Esophagus squamous epithelium (tissue), 5 donors: ENCODE measurements around the gene TUBA4B. TPM values are rescaled to one million over a fixed set of nuclear protein-coding genes. Genes with fewer than 3 reads are reported as not detected.
A peak's percentile ranks its signal among the peaks of the same experiment; 100 is the strongest.

Source experiments
- DNase-seq: peaks from one replicate; lab custom pipeline; 2025; lab: John Stamatoyannopoulos, UW
- H3K27ac ChIP-seq, 4 donors: fragments of 200-600 bp; sonication (generic); one replicate each; pipeline ENCODE4 v1.5.1; 2016 to 2019; ENCODE audit warnings: mild to moderate bottlenecking in 1 of 4
- H3K27me3 ChIP-seq, 4 donors: fragments of 200-600 bp; sonication (generic); 1 replicate in 3 of 4; 2 replicates in 1 of 4; pipeline versions ENCODE4 v1.5.1 to v1.6.0; 2017 to 2021; ENCODE audit warnings: antibody characterized with exemption in 1 of 4
- H3K36me3 ChIP-seq, 3 donors: fragments of 200-600 bp; sonication (generic); one replicate each; pipeline ENCODE4 v1.5.1; 2016 to 2019
- H3K4me1 ChIP-seq, 3 donors: fragments of 200-600 bp; sonication (generic); one replicate each; pipeline ENCODE4 v1.5.1; 2017 to 2019
- H3K4me3 ChIP-seq, 4 donors: fragments of 200-600 bp; sonication (generic); 1 replicate in 3 of 4; 2 replicates in 1 of 4; pipeline ENCODE4 v1.5.1; 2016 to 2019; ENCODE audit warnings: mild to moderate bottlenecking in 2 of 4, moderate library complexity in 1 of 4
- H3K9me3 ChIP-seq, 3 donors: fragments of 200-600 bp; sonication (generic); one replicate each; pipeline ENCODE4 v1.5.1; 2016 to 2019
- CTCF ChIP-seq, 6 experiments: fragments of 450-650 bp in 4 of 6; fragments of 200-600 bp in 2 of 6; sonication (generic) in 2 of 6; IDR thresholded peaks; one replicate each; pipeline ENCODE4 v1.5.1; 2016 to 2019; ENCODE audit warnings: antibody characterized with exemption in 6 of 6, mild to moderate bottlenecking in 4 of 6, moderate library complexity in 4 of 6
- POLR2A ChIP-seq, 4 donors: fragments of 450-650 bp; IDR thresholded peaks; one replicate each; pipeline ENCODE4 v1.6.1; 2017; ENCODE audit warnings: antibody characterized with exemption in 4 of 4, mild to moderate bottlenecking in 4 of 4, moderate library complexity in 3 of 4
- WGBS, 2 donors: methylation state at CpG; one replicate each; pipeline ENCODE4 v1.1.5; 2018; 5-methylcytosine and 5-hydroxymethylcytosine counted together
- intact Hi-C: fragments of 100-400 bp; cut with DNase I; formaldehyde crosslinking; loops from one replicate; pipeline ENCODE4 v1.15.0; 2022
- total RNA-seq, 4 donors: library from RNA; depleted of rRNA; stranded (reverse); fragments of >200 nt; gene quantifications; one replicate each; pipeline ENCODE4 v1.1.0, GENCODE V29; 2016
- donor health status: DM: yes; HTN: yes; CAD: no.

TUBA4B gene
- total RNA-seq, 4 donors from 2014 or later, result not detected

GRCh38 chr2:219279916-219280516 is 27.0 kb downstream of the TUBA4B start:
- Histone ChIP-seq H3K36me3 (peaks cover 0 to 48% (median 6%) of the 10 kb centered on the region in 3 donors), H3K4me3 (peak overlapping the region; percentile 62 to 95 (median 78)), H3K9me3 (no peaks in the 10 kb centered on the region), H3K27ac (peak overlapping the region; percentile 95 to 99 (median 97)), H3K27me3 (no peaks in the 10 kb centered on the region), H3K4me1 (peaks cover 25 to 68% (median 32%) of the 10 kb centered on the region in 3 donors)
- no peak for DNase-seq
- WGBS, 2 donors, result 30 to 40% methylated on average over 9 to 11 of the region's 12 CpGs
- intact Hi-C loops, result no loop called here
- peak in 2 of 6 experiments; percentile 14 to 26 for TF ChIP-seq CTCF (IDR thresholded peaks at IDR 0.05)
- TF ChIP-seq POLR2A (IDR thresholded peaks at IDR 0.05), result no peak

GRCh38 chr2:219280651-219281050 is 27.6 kb downstream of the TUBA4B start:
- H3K27me3 ChIP-seq, result no peaks in the 10 kb centered on the region
- 64 to 96% methylated on average over 3 to 4 of the region's 4 CpGs for WGBS, 2 donors
- TF ChIP-seq CTCF (IDR thresholded peaks at IDR 0.05) (no peak), POLR2A (IDR thresholded peaks at IDR 0.05) (no peak)
- H3K4me3 ChIP-seq, result no peak overlapping the region
- H3K9me3 ChIP-seq, result no peaks in the 10 kb centered on the region
- DNase-seq, result no peak
- intact Hi-C loops, result no loop called here
- H3K27ac ChIP-seq, result peak overlapping the region in 3 of 4 donors; percentile 95 to 99 (median 97)
- peaks cover 0 to 54% (median 6%) of the 10 kb centered on the region in 3 donors for H3K36me3 ChIP-seq
- H3K4me1 ChIP-seq, result peaks cover 31 to 73% (median 39%) of the 10 kb centered on the region in 3 donors

DNA sequence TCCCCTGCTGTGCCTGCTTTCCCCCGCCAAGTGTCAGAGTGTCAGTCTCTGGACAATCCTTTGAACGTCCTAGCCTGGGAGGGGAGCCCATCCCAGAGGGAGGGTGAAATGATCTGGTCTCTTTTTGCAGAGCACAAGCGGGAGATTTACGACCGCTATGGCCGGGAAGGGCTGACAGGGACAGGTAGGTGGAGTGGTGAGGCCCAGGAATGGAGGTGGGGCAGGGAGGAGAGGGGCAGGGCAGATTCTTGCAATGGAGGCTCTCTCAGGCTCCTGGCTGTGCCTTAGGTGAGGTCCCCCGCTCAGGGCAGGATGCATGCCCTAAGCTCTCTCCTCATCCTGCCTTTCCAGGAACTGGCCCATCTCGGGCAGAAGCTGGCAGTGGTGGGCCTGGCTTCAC is 28.5 kb downstream of the TUBA4B start:
- no peak for DNase-seq
- intact Hi-C loops, result no loop called here
- peak overlapping the region in 1 of 4 donors; percentile 28 for H3K27ac ChIP-seq
- peaks cover 41 to 82% (median 46%) of the 10 kb centered on the region in 3 donors for H3K4me1 ChIP-seq
- 73 to 84% methylated on average over 6 to 7 of the region's 8 CpGs for WGBS, 2 donors
- TF ChIP-seq CTCF (IDR thresholded peaks at IDR 0.05), result no peak
- H3K36me3 ChIP-seq, result peaks cover 0 to 57% (median 6%) of the 10 kb centered on the region in 3 donors
- H3K27me3 ChIP-seq, result no peaks in the 10 kb centered on the region
- no peaks in the 10 kb centered on the region for H3K9me3 ChIP-seq
- no peak overlapping the region for H3K4me3 ChIP-seq

- Histone ChIP-seq H3K36me3 (peaks cover 0 to 57% (median 6%) of the 10 kb centered on the region in 3 donors), H3K4me3 (no peak overlapping the region), H3K9me3 (no peaks in the 10 kb centered on the region), H3K27ac (peak overlapping the region in 1 of 4 donors; percentile 28), H3K27me3 (no peaks in the 10 kb centered on the region), H3K4me1 (peaks cover 46 to 82% (median 49%) of the 10 kb centered on the region in 3 donors)
- 89 to 90% methylated on average over 5 of the region's 5 CpGs for WGBS, 2 donors
- DNase-seq, result no peak
- intact Hi-C loops, result no loop called here
- TF ChIP-seq POLR2A (IDR thresholded peaks at IDR 0.05) (no peak), CTCF (IDR thresholded peaks at IDR 0.05) (no peak)
These were observed 29.3 kb downstream of the TUBA4B start for GRCh38 chr2:219282375-219282774.

GRCh38 chr2:219282943-219283581 is 30.0 kb downstream of the TUBA4B start:
- peaks cover 0 to 57% (median 6%) of the 10 kb centered on the region in 3 donors for H3K36me3 ChIP-seq
- WGBS, 2 donors, result 90 to 93% methylated on average over 13 to 15 of the region's 17 CpGs
- no peaks in the 10 kb centered on the region for H3K9me3 ChIP-seq
- no peaks in the 10 kb centered on the region for H3K27me3 ChIP-seq
- H3K27ac ChIP-seq, result no peak overlapping the region
- no peak for DNase-seq
- H3K4me3 ChIP-seq, result no peak overlapping the region
- intact Hi-C loops, result no loop called here
- H3K4me1 ChIP-seq, result peaks cover 39 to 82% (median 46%) of the 10 kb centered on the region in 3 donors
- TF ChIP-seq POLR2A (IDR thresholded peaks at IDR 0.05) (no peak), CTCF (IDR thresholded peaks at IDR 0.05) (no peak)
